BJ (cell line): ENCODE results near the gene ABCB8. TPM values are rescaled to one million over a fixed set of nuclear protein-coding genes. Genes with fewer than 3 reads are reported as not detected.

ENCODE experiments used
- CTCF ChIA-PET: fragments of 350-600 bp; formaldehyde crosslinking; extraction: SDS; loops from one replicate; lab custom pipeline; 2021; ENCODE audit warnings: antibody characterized with exemption, inconsistent platforms; lab: Yijun Ruan, JAX
- POLR2A ChIA-PET: fragments of 300-600 bp; sonication (Branson Sonifier 250); formaldehyde crosslinking; extraction: SDS; loops from one replicate; lab custom pipeline; 2021; ENCODE audit warnings: antibody characterized with exemption; lab: Charles Lee
- DNase-seq: peaks from one replicate; pipeline ENCODE4 v3.0.0-alpha.2; 2011; ENCODE audit warnings: low read depth
- H3K27me3 ChIP-seq: 2 replicates; pipeline ENCODE4 v1.6.0; 2011; ENCODE audit warnings: low read length; ENCODE audit not compliant: control insufficient read depth, insufficient read depth
- H3K36me3 ChIP-seq: 2 replicates; pipeline ENCODE4 v1.5.1; 2011; ENCODE audit warnings: low read length; ENCODE audit not compliant: control insufficient read depth, insufficient read depth
- H3K4me3 ChIP-seq: 2 replicates; pipeline ENCODE4 v1.5.1; 2011; ENCODE audit warnings: low read depth, mild to moderate bottlenecking, control low read depth, low read length
- CTCF ChIP-seq: IDR thresholded peaks from 2 replicates; pipeline ENCODE4 v1.5.1; 2011; ENCODE audit warnings: low read depth, mild to moderate bottlenecking, control low read depth, inconsistent platforms, low read length, moderate library complexity; ENCODE audit not compliant: insufficient read depth
- polyA plus RNA-seq: library from polyadenylated mRNA; depleted of rRNA; stranded (reverse); fragments of >200 nt; gene quantifications from 2 replicates; pipeline ENCODE4 v1.2.3, GENCODE V29; 2011

The ABCB8 gene
- polyA plus RNA-seq, 1 experiment: 23.6 TPM

GRCh38 chr7:151066273-151066974, 38.2 kb downstream of the ABCB8 start:
- no peak for DNase-seq
- H3K36me3 ChIP-seq: peaks cover 51% of the 10 kb centered on the region
- no peak for TF ChIP-seq CTCF
- CTCF ChIA-PET: interaction anchor here (0.9 kb wide), 1 partner anchor 18 kb away, joined by 4 read pairs; no protein-coding TSS in a partner anchor
- no peak overlapping the region for H3K4me3 ChIP-seq
- POLR2A ChIA-PET: no interaction called here
- no peaks in the 10 kb centered on the region for H3K27me3 ChIP-seq

- no peak for TF ChIP-seq CTCF
- POLR2A ChIA-PET: no interaction called here
- Histone ChIP-seq H3K4me3 (no peak overlapping the region), H3K36me3 (peaks cover 57% of the 10 kb centered on the region), H3K27me3 (no peaks in the 10 kb centered on the region)
- CTCF ChIA-PET: interaction anchor here (0.6 to 1.4 kb wide), 6 partner anchors 9 to 56 kb away, joined by 3 to 4 read pairs (median 4); no protein-coding TSS in a partner anchor
- no peak for DNase-seq
Observed at GRCh38 chr7:151068069-151068773, 40.0 kb downstream of the ABCB8 start.

GRCh38 chr7:151069841-151070573, 41.8 kb downstream of the ABCB8 start:
- peaks cover 60% of the 10 kb centered on the region for H3K36me3 ChIP-seq
- TF ChIP-seq CTCF: no peak
- no peak for DNase-seq
- no peak overlapping the region for H3K4me3 ChIP-seq
- CTCF ChIA-PET: no interaction called here
- H3K27me3 ChIP-seq: no peaks in the 10 kb centered on the region
- POLR2A ChIA-PET: no interaction called here

GRCh38 chr7:151070574-151070960, 42.3 kb downstream of the ABCB8 start:
- ChIA-PET POLR2A (no interaction called here), CTCF (no interaction called here)
- H3K27me3 ChIP-seq: no peaks in the 10 kb centered on the region
- no peak for TF ChIP-seq CTCF
- peaks cover 60% of the 10 kb centered on the region for H3K36me3 ChIP-seq
- H3K4me3 ChIP-seq: no peak overlapping the region
- DNase-seq: no peak
